Activated CD4-positive, alpha-beta T cell treated with anti-CD3 and anti-CD28 coated beads for 48 hours (primary cell): ENCODE measurements around the gene POLR3B.
"Not testable (repeated sequence)": the region's sequence is repeated elsewhere in the genome, so short reads cannot be mapped to it uniquely, and the experiment has no call there.

ENCODE experiments used
- DNase-seq: peaks from one replicate; pipeline ENCODE4 v3.0.0-alpha.2; 2020

POLR3B gene

GRCh38 chr12:106477627-106478026 lies 120.1 kb downstream of the POLR3B start:
- DNase-seq = not testable (repeated sequence)

DNA sequence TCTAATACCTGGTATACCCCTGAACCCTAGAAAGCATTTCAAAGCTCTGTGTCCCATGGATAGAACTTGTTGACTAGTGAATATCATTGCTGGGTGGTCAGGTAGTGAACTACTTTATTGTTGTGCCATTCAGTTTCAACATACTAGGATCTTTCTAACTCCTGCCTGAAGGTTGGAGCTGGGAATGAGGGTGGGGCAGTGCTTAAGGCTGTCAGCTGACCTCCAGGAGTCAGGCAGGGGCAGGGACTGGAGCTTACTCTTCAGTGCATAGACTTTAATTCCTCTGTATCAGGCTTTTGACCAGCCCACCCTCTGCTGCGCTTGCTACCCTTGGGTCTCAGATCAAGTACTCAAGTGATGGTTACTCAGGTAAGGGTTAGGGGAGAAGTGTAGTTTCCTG lies 122.7 kb downstream of the POLR3B start:
- DNase-seq = no peak

DNA sequence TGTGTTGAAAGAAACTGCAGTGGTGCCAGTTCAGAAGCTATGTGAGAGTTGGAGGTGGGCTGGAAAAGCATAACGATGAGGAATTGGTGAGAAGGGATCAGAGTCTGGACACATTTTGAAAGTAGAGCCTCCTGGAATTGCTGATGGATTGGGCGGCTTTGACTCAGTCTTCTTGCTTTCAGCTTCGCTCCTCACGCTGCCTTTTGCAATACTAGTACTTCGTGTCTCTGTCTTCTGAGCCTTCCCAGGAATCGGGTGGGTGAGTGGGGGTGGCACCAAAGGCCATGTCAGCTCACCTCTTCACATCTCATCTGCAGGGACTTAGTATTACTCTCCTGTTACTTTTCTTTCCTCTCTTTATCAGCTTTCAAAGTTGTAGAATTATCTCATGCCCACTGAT lies 123.7 kb downstream of the POLR3B start:
- DNase-seq = no peak

DNA sequence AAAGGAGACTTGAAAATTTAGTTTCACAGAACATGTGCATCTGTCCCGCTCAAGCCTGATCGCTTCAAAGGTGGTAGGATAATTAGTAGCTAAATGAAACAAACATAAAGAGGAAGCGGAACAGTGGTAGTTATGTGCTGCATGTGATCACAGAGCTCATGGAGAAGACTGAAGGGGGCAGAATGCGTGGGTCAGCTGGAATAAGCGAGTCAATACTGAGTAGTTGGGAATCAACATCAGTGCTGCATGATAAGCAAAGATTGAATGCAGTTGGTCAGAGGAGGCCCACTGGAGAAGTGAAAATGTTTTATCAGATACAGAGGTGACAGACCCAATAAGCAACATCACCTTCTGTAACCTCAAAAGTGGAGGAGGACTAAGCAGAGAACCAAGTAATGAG lies 130.1 kb downstream of the POLR3B start:
- DNase-seq = no peak

- DNase-seq = no peak
Observed at GRCh38 chr12:106488884-106489283, 131.3 kb downstream of the POLR3B start.

- DNase-seq = no peak
Observed at GRCh38 chr12:106490264-106490663, 132.7 kb downstream of the POLR3B start.

DNA sequence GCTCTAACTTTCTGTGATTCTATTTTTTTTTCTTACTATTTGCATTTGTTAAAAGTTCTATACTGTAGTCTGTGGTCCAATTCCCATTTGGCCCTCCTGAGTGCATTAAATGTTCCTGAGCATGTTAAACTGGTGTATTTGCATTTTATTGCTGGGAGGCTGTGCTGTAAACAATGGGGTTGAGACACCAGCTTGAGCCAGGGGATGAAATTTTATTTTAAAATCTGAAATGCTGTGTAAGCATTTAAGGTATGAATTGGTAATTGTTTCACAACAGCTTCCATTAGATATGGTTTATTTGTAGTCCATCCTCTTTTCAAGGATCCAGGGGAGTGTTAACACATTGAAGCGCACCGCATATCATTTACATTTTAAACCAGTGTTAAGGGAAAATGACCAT lies 135.3 kb downstream of the POLR3B start:
- no peak for DNase-seq

DNA sequence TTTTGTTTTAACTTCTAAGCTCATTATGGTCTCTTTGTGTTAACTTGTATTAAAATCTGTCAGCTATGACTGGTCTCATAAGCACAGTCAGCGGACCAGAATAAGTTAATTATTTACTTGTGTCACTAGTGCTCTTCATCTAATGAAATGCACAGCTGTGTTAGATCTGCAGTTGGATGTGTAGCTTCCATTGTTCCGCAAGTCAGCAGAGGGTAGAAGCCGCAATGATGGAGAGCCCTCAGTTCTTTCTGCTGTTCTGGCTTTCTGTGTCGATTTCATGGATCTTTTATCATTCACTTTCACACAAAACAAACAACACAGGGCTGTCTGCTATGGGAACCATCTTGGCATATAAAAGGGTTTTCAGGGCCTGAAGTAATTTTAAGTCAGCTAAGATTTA lies 136.0 kb downstream of the POLR3B start:
- DNase-seq = no peak

GRCh38 chr12:106495354-106495965 lies 137.9 kb downstream of the POLR3B start:
- no peak for DNase-seq

DNA sequence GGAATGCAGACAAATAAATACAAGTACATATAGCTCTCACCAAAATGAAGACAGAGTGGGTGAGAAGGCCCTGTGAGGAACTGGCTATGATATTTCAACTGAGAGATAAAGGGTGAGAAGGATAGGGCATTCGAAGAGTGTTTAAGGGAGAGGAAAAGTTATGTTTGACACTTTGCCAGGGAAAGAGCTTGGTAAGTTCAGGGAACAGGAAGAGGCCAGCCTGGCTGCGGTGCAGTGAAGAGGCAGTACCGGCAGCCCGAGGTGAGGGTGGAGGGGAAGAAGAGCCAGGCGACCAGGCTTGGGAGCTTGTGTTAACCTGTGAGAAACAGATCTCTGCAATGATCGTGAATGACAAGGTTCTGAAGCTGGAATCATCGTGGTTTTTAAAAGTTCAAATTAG lies 140.5 kb downstream of the POLR3B start:
- DNase-seq = no peak

- DNase-seq = no peak
Observed at GRCh38 chr12:106499628-106500027, 142.1 kb downstream of the POLR3B start.

DNA sequence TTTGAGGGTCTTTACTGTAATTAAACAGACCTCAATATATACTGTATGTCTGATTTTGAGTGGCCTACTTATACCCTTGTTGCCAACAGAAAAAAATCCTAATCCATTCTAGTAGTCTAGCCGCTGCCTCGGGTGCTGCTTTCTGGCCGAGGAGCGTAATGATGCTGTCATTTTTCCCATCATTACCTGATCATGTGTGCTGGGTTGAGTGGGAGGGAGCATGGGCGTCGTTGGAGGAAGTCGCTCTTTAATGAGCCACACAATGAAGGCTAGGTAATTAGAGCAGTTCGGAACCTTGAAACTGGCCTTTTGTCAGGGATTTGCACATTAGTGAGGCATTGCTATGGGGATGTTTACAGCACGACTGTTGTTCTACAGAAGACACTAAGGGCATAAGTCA lies 149.1 kb downstream of the POLR3B start:
- no peak for DNase-seq

DNA sequence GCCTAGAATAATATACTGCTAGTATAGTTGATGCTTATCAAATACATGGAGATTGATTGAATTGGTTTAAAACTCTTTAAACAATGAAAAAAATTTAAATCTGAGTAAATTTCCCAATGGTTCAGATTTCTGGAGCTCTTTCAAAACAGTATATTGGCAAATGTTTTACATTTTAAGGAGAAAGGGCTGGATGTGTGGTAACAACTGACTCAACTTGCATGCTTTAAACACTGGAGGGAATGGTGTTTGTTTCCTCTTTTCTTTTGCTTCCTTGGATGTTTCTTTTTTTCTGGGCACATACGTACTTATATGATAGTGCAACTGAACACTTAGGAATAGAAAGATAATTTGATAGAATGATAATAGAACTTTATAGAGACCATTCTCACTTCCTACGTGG lies 151.4 kb downstream of the POLR3B start:
- DNase-seq = no peak

GRCh38 chr12:106511365-106511764 lies 153.8 kb downstream of the POLR3B start:
- DNase-seq = no peak

DNA sequence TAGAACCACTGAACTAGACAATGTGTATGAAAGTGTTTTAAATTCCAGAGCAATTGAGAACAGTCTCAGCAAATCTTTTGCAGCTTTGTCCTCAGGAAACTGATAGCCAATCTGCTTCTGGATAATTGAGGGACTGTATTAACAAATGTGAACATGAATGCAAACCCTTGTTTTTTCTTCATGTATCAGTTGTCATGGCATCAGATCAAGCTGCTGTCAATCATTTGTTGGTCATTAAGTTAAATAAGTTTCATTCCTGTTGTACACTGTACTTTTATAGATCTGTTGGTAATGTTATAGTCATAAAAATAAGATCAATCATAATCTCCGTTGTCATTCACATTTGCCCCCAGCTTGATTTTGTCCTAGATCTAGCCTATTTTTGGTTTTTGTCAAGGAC lies 159.8 kb downstream of the POLR3B start:
- no peak for DNase-seq

GRCh38 chr12:106519607-106520021 lies 162.1 kb downstream of the POLR3B start:
- DNase-seq = no peak

DNA sequence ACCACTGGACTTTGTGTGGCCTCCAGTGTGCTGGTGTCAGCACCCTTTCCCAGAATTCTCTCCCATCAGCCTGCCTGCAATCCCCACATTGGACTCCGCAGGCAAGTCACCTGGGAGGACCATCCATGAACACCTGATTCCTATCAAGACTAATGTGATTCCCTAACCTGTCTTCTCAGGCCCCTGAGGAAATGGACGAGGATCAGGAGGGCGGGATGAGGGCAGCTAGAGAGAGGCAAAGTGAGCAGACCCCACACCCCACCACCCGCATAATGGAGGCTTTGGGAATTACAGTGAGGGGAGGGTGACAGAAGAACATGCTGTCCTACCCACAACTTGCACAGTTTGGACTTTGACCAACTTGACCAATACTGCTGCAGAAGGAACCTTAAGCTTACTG lies 164.4 kb downstream of the POLR3B start:
- DNase-seq = no peak

- DNase-seq = no peak
Observed at GRCh38 chr12:106522708-106523107, 165.2 kb downstream of the POLR3B start.

DNA sequence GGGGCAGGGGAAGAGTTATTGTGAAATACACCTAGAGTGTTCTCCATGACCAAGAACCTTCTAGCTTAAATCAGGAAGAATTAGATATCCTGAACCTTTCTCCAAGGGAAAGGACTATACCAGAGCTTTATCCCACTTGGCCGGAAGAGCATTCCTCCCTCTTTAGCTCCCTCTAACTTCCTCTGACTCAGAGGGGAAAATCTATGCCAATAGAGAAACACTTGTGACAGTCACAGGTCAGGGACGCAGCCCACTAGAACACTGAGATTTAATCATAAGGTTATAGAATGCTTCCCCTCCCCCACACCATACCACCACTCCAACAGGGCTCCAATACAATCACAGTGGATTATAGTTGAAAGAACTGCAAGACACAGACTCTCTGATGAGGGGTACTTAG lies 169.8 kb downstream of the POLR3B start:
- DNase-seq = no peak

- no peak for DNase-seq
Observed at GRCh38 chr12:106541201-106541600, 183.7 kb downstream of the POLR3B start.

GRCh38 chr12:106551410-106551809 lies 193.9 kb downstream of the POLR3B start:
- no peak for DNase-seq

GRCh38 chr12:106552228-106552627 lies 194.7 kb downstream of the POLR3B start:
- no peak for DNase-seq
